ENCODE results near the gene NWD2.

DNA sequence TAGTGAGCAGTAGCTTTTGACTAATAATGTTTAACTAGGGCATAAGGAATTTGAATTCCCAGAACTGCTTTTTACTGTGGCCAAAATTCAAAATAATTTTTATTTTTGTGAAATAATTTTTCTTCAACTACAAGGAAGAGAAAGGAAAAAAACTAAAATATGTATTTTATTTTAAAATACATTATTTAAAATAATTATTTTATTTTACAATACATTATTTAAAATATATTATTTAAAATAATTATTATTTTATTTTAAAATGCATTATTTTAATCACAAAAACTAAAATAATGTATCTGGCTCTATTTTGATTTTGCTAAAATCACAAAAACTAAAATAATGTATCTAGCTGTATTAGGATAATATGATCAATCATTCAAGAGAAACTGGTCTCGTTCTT lies 231.2 kb downstream of the NWD2 start:
- TF ChIP-seq, protein P1, sequence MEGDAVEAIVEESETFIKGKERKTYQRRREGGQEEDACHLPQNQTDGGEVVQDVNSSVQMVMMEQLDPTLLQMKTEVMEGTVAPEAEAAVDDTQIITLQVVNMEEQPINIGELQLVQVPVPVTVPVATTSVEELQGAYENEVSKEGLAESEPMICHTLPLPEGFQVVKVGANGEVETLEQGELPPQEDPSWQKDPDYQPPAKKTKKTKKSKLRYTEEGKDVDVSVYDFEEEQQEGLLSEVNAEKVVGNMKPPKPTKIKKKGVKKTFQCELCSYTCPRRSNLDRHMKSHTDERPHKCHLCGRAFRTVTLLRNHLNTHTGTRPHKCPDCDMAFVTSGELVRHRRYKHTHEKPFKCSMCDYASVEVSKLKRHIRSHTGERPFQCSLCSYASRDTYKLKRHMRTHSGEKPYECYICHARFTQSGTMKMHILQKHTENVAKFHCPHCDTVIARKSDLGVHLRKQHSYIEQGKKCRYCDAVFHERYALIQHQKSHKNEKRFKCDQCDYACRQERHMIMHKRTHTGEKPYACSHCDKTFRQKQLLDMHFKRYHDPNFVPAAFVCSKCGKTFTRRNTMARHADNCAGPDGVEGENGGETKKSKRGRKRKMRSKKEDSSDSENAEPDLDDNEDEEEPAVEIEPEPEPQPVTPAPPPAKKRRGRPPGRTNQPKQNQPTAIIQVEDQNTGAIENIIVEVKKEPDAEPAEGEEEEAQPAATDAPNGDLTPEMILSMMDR (IDR thresholded peaks at IDR 0.05; ENCODE audit: low read length), result no peak
- TF ChIP-seq EZH2phosphoT487 (IDR thresholded peaks at IDR 0.05; ENCODE audit: low read length) (no peak), EZH2 (optimal IDR thresholded peaks at IDR 0.05; ENCODE audit: low read depth, low read length) (no peak)
